Caco-2 (cell line): ENCODE data around the gene RNF207. TPM values are rescaled to one million over a fixed set of nuclear protein-coding genes. Genes with fewer than 3 reads are reported as not detected.

Source experiments
- BruUV-seq: library from RNA; stranded (reverse); fragments of 400-500 nt; replicated peaks from 2 replicates; lab custom pipeline; 2021; lab: Mats Ljungman, UMichigan
- CTCF ChIA-PET: fragments of 300-600 bp; sonication (Branson Sonifier 250); formaldehyde crosslinking; loops from one replicate; lab custom pipeline; 2022; ENCODE audit warnings: antibody characterized with exemption; lab: Charles Lee
- POLR2A ChIA-PET: fragments of 300-600 bp; sonication (Branson Sonifier 250); formaldehyde crosslinking; loops from one replicate; lab custom pipeline; 2022; ENCODE audit warnings: antibody characterized with exemption; lab: Charles Lee
- DNase-seq, 2 experiments: peaks; one replicate each; pipeline versions ENCODE4 v3.0.0 to v3.0.0-alpha.2; 2020 to 2022
- H3K27me3 ChIP-seq: replicated peaks from 2 replicates; pipeline ENCODE4 v1.6.0; 2011; ENCODE audit warnings: low read length; ENCODE audit not compliant: control insufficient read depth, insufficient read depth
- H3K36me3 ChIP-seq: 2 replicates; pipeline ENCODE4 v1.5.1; 2011; ENCODE audit warnings: low read length; ENCODE audit not compliant: control insufficient read depth, insufficient read depth
- H3K4me1 ChIP-seq: fragments of 250-450 bp; sonication (Bioruptor Pico); 2 replicates; pipeline ENCODE4 v1.5.1; 2020; ENCODE audit warnings: mild to moderate bottlenecking
- H3K4me3 ChIP-seq: 2 replicates; pipeline ENCODE4 v1.5.1; 2011; ENCODE audit warnings: low read depth, mild to moderate bottlenecking, control low read depth, low read length
- H3K9me3 ChIP-seq: fragments of 250-450 bp; sonication (Bioruptor Pico); 2 replicates; pipeline ENCODE4 v1.5.1; 2020; ENCODE audit warnings: mild to moderate bottlenecking, moderate library complexity
- H3K27ac Mint-ChIP-seq: one replicate; pipeline ENCODE4 v1.8.0; 2022; ENCODE audit warnings: mixed read lengths; ENCODE audit not compliant: unreplicated experiment
- H3K27me3 Mint-ChIP-seq: one replicate; pipeline ENCODE4 v1.8.0; 2022; ENCODE audit warnings: mixed read lengths; ENCODE audit not compliant: insufficient read depth, unreplicated experiment
- H3K36me3 Mint-ChIP-seq: one replicate; pipeline ENCODE4 v1.8.0; 2022; ENCODE audit warnings: mild to moderate bottlenecking, mixed read lengths; ENCODE audit not compliant: insufficient read depth, unreplicated experiment
- H3K4me1 Mint-ChIP-seq: one replicate; pipeline ENCODE4 v1.8.0; 2022; ENCODE audit warnings: low read depth, mixed read lengths; ENCODE audit not compliant: unreplicated experiment
- H3K4me3 Mint-ChIP-seq: one replicate; pipeline ENCODE4 v1.8.0; 2022; ENCODE audit warnings: mild to moderate bottlenecking, moderate library complexity, mixed read lengths; ENCODE audit not compliant: unreplicated experiment
- H3K9me3 Mint-ChIP-seq: one replicate; pipeline ENCODE4 v1.8.0; 2022; ENCODE audit warnings: mixed read lengths; ENCODE audit not compliant: unreplicated experiment
- CTCF ChIP-seq, 2 experiments: fragments of 200-600 bp in 1 of 2; IDR thresholded peaks; 1 replicate in 1 of 2; 2 replicates in 1 of 2; pipeline versions ENCODE4 v1.5.1 to v1.8.0; 2011 to 2022; ENCODE audit warnings: antibody characterized with exemption in 1 of 2, control low read depth in 1 of 2, inconsistent platforms in 1 of 2, low read depth in 1 of 2, low read length in 1 of 2, mild to moderate bottlenecking in 1 of 2, moderate library complexity in 1 of 2; ENCODE audit not compliant: insufficient read depth in 1 of 2, severe bottlenecking in 1 of 2, unreplicated experiment in 1 of 2
- intact Hi-C: fragments of 100-400 bp; cut with micrococcal nuclease; formaldehyde crosslinking; loops from one replicate; pipeline ENCODE4 v1.10.0; 2022; ENCODE audit not compliant: unreplicated experiment
- total RNA-seq: library from RNA; stranded (reverse); gene quantifications from 2 replicates; pipeline ENCODE4 v1.2.3, GENCODE V29; 2022

The RNF207 gene
- total RNA-seq, 1 experiment from 2014 or later, result 27.4 TPM

GRCh38 chr1:6251681-6252373 lies 45.9 kb downstream of the RNF207 start:
- ChIA-PET POLR2A (no interaction called here), CTCF (no interaction called here)
- Histone ChIP-seq H3K4me1 (0 out of 2 replicates have a peak, but pooled peaks cover 2% of the 10 kb centered on the region), H3K9me3 (no peaks in the 10 kb centered on the region), H3K4me3 (no peak overlapping the region), H3K36me3 (no peaks in the 10 kb centered on the region), H3K27me3 (no peaks in the 10 kb centered on the region)
- Mint-ChIP-seq H3K4me3 (no peak overlapping the region), H3K36me3 (no peaks in the 10 kb centered on the region), H3K4me1 (no peaks in the 10 kb centered on the region), H3K27me3 (no peaks in the 10 kb centered on the region), H3K9me3 (no peaks in the 10 kb centered on the region), H3K27ac (no peak overlapping the region)
- BruUV-seq, result no TSS peak
- TF ChIP-seq CTCF (IDR thresholded peaks at IDR 0.05; ENCODE audit: insufficient read depth in 1 of 2, low read depth in 1 of 2, low read length in 1 of 2, severe bottlenecking in 1 of 2, unreplicated experiment in 1 of 2), result no peak
- intact Hi-C loops, result no loop called here
- no peak for DNase-seq

- BruUV-seq, result no TSS peak
- Mint-ChIP-seq H3K9me3 (no peaks in the 10 kb centered on the region), H3K4me3 (no peak overlapping the region), H3K36me3 (no peaks in the 10 kb centered on the region), H3K27me3 (no peaks in the 10 kb centered on the region), H3K27ac (no peak overlapping the region), H3K4me1 (no peaks in the 10 kb centered on the region)
- no peaks in the 10 kb centered on the region for H3K27me3 ChIP-seq
- no peaks in the 10 kb centered on the region for H3K4me1 ChIP-seq
- no peaks in the 10 kb centered on the region for H3K36me3 ChIP-seq
- H3K4me3 ChIP-seq, result no peak overlapping the region
- intact Hi-C loops, result no loop called here
- CTCF ChIA-PET, result no interaction called here
- no peaks in the 10 kb centered on the region for H3K9me3 ChIP-seq
- POLR2A ChIA-PET, result no interaction called here
- no peak for TF ChIP-seq CTCF (IDR thresholded peaks at IDR 0.05; ENCODE audit: insufficient read depth in 1 of 2, low read depth in 1 of 2, low read length in 1 of 2, severe bottlenecking in 1 of 2, unreplicated experiment in 1 of 2)
- DNase-seq, result no peak
Observed at GRCh38 chr1:6252374-6252710, 46.4 kb downstream of the RNF207 start.

GRCh38 chr1:6253380-6253779 lies 47.5 kb downstream of the RNF207 start:
- Mint-ChIP-seq H3K36me3 (no peaks in the 10 kb centered on the region), H3K4me3 (no peak overlapping the region), H3K27me3 (no peaks in the 10 kb centered on the region), H3K4me1 (no peaks in the 10 kb centered on the region), H3K27ac (no peak overlapping the region), H3K9me3 (no peaks in the 10 kb centered on the region)
- no TSS peak for BruUV-seq
- Histone ChIP-seq H3K27me3 (no peaks in the 10 kb centered on the region), H3K36me3 (no peaks in the 10 kb centered on the region), H3K4me3 (no peak overlapping the region), H3K9me3 (no peaks in the 10 kb centered on the region), H3K4me1 (no peaks in the 10 kb centered on the region)
- ChIA-PET CTCF (no interaction called here), POLR2A (no interaction called here)
- no peak for DNase-seq
- intact Hi-C loops, result no loop called here
- no peak for TF ChIP-seq CTCF (IDR thresholded peaks at IDR 0.05; ENCODE audit: insufficient read depth in 1 of 2, low read depth in 1 of 2, low read length in 1 of 2, severe bottlenecking in 1 of 2, unreplicated experiment in 1 of 2)
